GM18867 (cell line): ENCODE results near the gene NFATC3.
"Not testable (repeated sequence)": the region's sequence is repeated elsewhere in the genome, so short reads cannot be mapped to it uniquely, and the experiment has no call there.

Source experiments
- ATAC-seq: cut with Tn5 transposase; IDR thresholded peaks from one replicate; pipeline ENCODE4 v1.9.1; 2021; ENCODE audit warnings: mild to moderate bottlenecking, moderate library complexity; ENCODE audit not compliant: unreplicated experiment

NFATC3 gene

DNA sequence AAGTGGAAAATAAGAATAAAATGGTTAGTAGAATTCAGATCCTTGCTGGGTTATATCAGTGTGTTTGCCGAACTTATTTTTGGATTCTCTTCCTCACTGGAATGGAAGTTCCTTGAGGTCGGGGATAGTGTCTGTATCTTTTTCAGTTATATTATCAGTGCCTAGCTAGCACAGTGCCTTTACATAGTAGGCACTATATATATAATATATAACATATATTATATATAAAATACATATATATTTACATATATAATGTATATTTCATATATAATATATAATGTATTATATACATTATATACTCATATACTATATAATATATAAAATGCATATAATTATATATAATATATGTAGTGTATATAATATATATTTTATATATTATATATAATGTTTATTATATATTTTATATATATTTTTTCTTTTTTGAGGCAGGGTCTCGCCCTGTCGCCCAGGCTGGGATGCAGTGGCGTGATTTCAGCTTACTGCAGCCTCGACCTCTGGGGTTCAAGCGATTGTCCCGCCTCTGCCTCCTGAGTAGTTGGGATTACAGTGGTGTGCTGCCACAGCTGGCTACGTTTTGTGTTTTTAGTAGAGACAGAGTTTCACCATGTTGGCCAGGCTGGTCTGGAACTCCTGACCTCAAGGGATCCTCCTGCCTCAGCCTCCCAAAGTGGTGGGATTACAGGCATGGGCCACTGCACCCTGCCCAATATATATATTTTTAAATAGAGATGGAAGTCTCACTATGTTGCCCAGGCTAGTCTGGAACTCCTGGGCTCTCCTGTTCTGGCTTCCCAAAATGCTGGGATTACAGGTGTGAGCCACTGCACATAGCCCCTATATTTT, 3.2 kb downstream of the NFATC3 start:
- no peak for ATAC-seq

DNA sequence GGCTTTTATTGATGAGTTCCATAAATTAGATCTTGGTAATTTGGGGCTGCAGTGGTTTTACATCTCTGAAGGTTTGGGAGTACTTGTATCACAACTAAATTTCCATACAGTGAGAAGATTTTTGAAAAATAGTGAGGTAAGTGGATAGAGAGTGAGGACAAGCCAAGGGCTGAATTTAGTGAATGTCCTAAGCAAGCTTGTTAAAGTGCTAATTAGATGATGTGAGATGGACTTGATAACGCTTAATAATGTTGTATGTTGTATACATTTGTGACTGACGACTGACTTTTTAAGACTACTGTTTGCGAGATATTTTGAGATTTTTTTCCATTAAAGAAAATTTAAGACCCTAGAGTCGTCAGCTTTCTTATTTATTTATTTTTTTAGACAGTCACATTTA, 3.9 kb downstream of the NFATC3 start:
- ATAC-seq, result no peak

GRCh38 chr16:68090130-68090529, 5.0 kb downstream of the NFATC3 start:
- no peak for ATAC-seq

DNA sequence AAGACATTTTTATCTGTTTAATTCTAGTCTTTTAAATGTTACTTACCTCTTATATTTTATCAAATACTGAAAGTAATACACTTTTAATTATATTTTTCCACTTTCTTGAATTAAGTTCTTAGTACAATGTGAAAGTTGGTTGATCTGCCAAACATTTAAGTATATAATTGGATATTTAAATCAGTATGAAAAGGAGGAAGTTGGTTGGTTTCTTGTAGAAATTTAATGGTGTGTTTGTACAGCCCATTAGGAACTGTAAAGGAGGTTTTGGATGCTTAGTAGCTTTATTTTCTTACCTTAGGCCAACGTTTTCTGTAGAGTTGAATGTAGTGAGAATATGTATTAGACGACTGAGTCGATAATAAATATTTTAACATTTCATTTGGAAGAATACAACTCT, 5.4 kb downstream of the NFATC3 start:
- ATAC-seq, result no peak

GRCh38 chr16:68091380-68092261, 6.5 kb downstream of the NFATC3 start:
- no peak for ATAC-seq

- not testable (repeated sequence) for ATAC-seq
Observed at GRCh38 chr16:68092275-68092674, 7.1 kb downstream of the NFATC3 start.

DNA sequence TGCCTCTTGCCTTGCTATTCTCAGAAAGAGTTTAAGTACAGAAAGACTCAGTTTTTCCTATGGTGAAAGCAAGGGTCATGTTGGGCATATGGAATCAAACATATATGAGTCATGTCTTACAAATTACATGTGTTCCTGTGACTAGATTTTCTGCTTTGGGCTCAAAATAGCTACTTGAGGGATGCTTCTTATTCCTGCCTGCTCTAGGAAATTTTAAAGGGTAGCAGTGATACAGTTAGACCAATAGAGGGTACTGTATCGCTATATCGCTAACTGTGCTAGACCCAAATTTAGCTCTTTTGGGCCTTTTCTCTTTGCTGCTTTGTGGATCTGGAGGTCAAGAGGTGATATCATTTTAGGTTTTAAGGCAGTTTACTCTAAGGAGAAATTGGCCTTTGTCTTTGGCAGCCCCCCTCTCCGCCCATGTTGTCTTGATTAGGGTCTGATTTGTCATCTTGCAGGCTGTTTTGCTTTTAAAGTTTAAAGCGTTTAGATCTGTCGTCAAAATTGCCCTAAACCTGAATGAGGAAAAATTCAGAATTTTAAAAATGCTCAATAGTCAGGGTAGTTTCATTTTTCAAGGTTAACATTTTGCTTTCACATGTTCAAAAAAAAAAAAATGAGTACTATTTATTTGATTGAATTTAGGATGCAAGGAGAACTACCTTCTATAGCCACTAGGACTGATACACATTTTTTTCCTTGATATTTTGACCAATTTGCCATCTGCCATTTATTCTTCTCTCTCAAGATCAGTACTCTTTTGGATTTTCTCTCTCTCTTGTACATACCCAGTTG, 8.8 kb downstream of the NFATC3 start:
- no peak for ATAC-seq

DNA sequence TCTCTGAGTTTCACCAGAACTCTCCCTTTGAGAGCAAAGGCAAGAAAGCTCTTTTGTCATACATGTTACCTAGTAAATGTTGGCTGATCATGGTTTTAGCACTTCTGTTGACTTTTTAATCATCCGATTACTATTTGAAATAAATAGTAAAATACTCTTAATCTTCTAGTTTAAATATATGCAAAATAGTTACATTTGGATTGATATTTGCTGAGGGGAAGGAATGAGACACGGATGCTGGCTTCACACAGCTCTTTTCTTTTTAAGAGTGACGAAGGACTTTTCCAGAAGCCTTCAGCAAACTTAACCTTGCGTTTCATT, 9.4 kb downstream of the NFATC3 start:
- no peak for ATAC-seq

GRCh38 chr16:68096491-68096890, 11.3 kb downstream of the NFATC3 start:
- no peak for ATAC-seq

DNA sequence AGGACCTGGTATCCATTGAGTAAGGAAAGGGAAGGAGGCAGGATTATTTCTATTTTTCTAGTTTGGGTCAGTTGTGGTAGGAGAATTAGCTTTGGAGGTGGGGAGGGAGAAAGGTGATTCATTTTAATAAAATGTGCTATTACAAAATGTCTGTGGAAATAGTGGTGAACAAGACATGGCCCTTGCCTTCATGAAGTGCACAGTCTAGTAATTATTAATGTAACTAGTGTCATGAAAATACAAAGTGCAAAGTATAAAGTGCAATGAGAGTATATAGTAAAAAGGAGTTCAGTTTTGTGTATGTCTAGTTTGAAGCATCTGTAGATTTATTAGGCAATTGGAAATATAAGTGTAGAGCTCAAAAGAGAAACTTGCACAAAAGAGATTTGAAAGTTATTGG, 11.9 kb downstream of the NFATC3 start:
- no peak for ATAC-seq

DNA sequence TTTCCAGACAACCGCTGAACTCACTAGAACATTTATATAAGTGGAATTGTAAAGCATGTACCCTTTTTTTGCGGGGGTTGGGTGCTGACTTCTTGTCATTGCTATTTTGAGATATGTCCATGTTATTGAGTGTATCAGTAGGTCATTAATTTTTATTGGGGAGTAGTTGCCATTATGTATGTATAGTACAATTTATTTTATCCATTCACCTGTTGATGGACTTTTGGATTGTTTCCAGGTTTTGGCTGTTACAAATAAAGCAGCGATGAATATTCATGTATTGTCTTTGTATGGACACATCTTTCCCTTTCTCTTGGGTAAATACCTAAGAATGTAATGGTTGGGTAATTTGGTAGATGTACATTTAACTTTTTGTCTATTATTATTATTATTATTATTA, 12.7 kb downstream of the NFATC3 start:
- ATAC-seq, result no peak

DNA sequence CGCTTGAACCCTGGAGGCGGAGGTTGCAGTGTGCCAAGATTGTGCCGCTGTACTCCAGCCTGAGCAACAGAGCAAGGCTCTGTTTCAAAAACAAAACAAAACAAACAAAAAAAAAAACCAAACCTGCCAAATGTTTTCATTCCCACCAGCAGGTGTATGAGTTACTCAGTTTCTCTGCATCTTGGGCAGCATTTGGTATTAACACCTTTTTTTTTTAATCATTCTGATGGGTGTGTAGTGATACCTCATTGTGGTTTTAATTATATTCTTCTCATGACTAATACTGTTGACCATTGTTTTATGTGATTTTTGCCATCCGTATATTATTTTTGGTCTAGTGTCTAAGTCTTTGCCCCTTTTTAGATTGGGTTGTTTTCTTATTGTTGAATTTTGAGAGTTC, 15.3 kb downstream of the NFATC3 start:
- ATAC-seq, result no peak

- ATAC-seq, result no peak
Observed at GRCh38 chr16:68105611-68106010, 20.4 kb downstream of the NFATC3 start.

GRCh38 chr16:68107230-68107928, 22.2 kb downstream of the NFATC3 start:
- ATAC-seq, result not testable (repeated sequence)

DNA sequence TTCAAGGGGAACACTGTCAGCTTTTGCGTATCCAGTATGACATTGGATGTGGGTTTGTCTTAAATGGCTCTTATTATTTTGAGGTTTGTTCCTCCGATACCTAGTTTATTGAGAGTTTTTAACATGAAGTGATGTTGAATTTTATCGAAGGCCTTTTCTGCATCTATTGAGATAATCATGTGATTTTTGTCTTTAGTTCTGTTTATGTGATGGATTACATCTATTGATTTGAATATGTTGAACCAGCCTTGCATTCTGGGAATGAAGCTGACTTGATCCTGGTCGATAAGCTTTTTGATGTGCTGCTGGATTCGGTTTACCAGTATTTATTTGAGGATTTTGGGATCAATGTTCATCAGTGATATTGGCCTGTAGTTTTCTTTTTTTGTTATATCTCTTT, 24.0 kb downstream of the NFATC3 start:
- ATAC-seq, result not testable (repeated sequence)

DNA sequence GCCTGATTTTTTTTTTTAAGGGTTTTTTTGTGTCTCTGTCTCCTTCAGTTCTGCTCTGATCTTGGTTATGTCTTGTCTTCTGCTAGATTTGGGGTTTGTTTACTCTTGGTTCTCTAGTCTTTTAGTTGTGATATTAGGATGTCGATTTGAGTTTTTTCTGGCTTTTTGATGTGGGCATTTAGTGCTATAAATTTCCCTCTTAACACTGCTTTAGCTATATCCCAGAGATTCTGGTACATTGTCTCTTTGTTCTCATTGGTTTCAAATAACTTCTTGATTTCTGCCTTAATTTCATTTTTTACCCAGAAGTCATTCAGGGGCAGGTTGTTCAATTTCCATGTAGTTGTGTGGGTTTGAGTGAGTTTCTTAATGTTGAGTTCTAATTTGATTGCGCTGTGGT, 25.4 kb downstream of the NFATC3 start:
- not testable (repeated sequence) for ATAC-seq

GRCh38 chr16:68111379-68111778, 26.2 kb downstream of the NFATC3 start:
- ATAC-seq, result no peak

- ATAC-seq, result no peak
Observed at GRCh38 chr16:68113059-68113761, 28.0 kb downstream of the NFATC3 start.

- no peak for ATAC-seq
Observed at GRCh38 chr16:68113765-68114240, 28.6 kb downstream of the NFATC3 start.

DNA sequence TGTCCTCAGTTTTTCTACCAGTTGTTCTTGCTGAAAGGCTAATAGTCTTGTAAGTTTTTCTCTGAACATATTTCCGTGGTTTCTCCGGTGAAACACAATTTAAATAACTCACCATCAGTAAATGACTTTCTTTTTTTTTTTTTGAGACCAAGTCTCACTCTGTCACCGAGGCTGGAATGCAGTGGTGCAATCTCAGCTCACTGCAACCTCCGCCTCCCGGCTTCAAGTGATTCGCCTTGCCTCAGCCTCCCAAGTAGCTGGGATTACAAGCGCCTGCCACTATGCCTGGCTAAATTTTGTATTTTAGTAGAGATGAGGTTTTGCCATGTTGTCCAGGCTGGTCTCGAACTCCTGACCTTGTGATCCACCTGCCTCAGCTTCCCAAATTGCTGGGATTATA, 29.8 kb downstream of the NFATC3 start:
- not testable (repeated sequence) for ATAC-seq
